ENCODE data around the gene AZGP1.

GRCh38 chr7:100003711-100004661, 28.2 kb upstream of the AZGP1 start:
- TF ChIP-seq POLR2AphosphoS5 (IDR thresholded peaks at IDR 0.05; ENCODE audit: low read depth, low read length) = no peak
- no peak for TF ChIP-seq POLR2A (IDR thresholded peaks at IDR 0.05; ENCODE audit: low read depth, low read length)
- no peak for TF ChIP-seq TAF1 (IDR thresholded peaks at IDR 0.05; ENCODE audit: low read depth, low read length)
- TF ChIP-seq SPI1 (IDR thresholded peaks at IDR 0.05; ENCODE audit: low read depth, low read length) = no peak
- TF ChIP-seq PAX5 (IDR thresholded peaks at IDR 0.05; ENCODE audit: insufficient read depth, low read length, severe bottlenecking) = no peak
- TF ChIP-seq POU2F2 (IDR thresholded peaks at IDR 0.05; ENCODE audit: low read depth, low read length) = no peak

Measured in GM12891 (cell line).